Activated naive CD4-positive, alpha-beta T cell treated with anti-CD3 and anti-CD28 coated beads, Interleukin-2, amount 10 ng/mL, durations not matched to agents 7 days and 5 days (primary cell): ENCODE measurements around the gene YY1AP1.
"Not testable (repeated sequence)": the region's sequence is repeated elsewhere in the genome, so short reads cannot be mapped to it uniquely, and the experiment has no call there.

Experiments
- CTCF ChIA-PET: fragments of 350-600 bp; sonication (Branson Sonifier 250); formaldehyde crosslinking; loops from one replicate; lab custom pipeline; 2021; ENCODE audit warnings: antibody characterized with exemption; lab: Charles Lee
- DNase-seq: peaks from one replicate; pipeline ENCODE4 v3.0.0-alpha.2; 2020
- H3K27ac Mint-ChIP-seq: one replicate; pipeline ENCODE4 v1.8.0; 2021; ENCODE audit warnings: mild to moderate bottlenecking, moderate library complexity, mixed read lengths
- H3K27me3 Mint-ChIP-seq: one replicate; pipeline ENCODE4 v1.8.0; 2021; ENCODE audit warnings: mild to moderate bottlenecking, mixed read lengths
- H3K36me3 Mint-ChIP-seq: one replicate; pipeline ENCODE4 v1.8.0; 2021; ENCODE audit warnings: mixed read lengths
- H3K4me1 Mint-ChIP-seq: one replicate; pipeline ENCODE4 v1.8.0; 2021; ENCODE audit warnings: mixed read lengths
- H3K4me3 Mint-ChIP-seq: one replicate; pipeline ENCODE4 v1.8.0; 2021; ENCODE audit warnings: mild to moderate bottlenecking, moderate library complexity, mixed read lengths
- H3K9me3 Mint-ChIP-seq: one replicate; pipeline ENCODE4 v1.8.0; 2021; ENCODE audit warnings: mixed read lengths

The YY1AP1 gene

GRCh38 chr1:155703216-155703615 is 14.6 kb upstream of the YY1AP1 start:
- no peak overlapping the region for H3K4me3 Mint-ChIP-seq
- no peaks in the 10 kb centered on the region for H3K27me3 Mint-ChIP-seq
- H3K9me3 Mint-ChIP-seq, result no peaks in the 10 kb centered on the region
- H3K36me3 Mint-ChIP-seq, result peaks cover 7% of the 10 kb centered on the region
- CTCF ChIA-PET, result no interaction called here
- peaks cover 15% of the 10 kb centered on the region for H3K4me1 Mint-ChIP-seq
- no peak overlapping the region for H3K27ac Mint-ChIP-seq
- DNase-seq, result no peak

- DNase-seq, H3K36me3 Mint-ChIP-seq, H3K4me3 Mint-ChIP-seq, H3K27ac Mint-ChIP-seq, H3K27me3 Mint-ChIP-seq, H3K9me3 Mint-ChIP-seq: not testable (repeated sequence)
- CTCF ChIA-PET, result interaction anchor here (0.7 kb wide), 1 partner anchor 606 kb away, joined by 3 read pairs; no protein-coding TSS in a partner anchor
- H3K4me1 Mint-ChIP-seq, result peaks cover 12% of the 10 kb centered on the region
Measured at GRCh38 chr1:155701675-155702074, 13.1 kb upstream of the YY1AP1 start.

DNA sequence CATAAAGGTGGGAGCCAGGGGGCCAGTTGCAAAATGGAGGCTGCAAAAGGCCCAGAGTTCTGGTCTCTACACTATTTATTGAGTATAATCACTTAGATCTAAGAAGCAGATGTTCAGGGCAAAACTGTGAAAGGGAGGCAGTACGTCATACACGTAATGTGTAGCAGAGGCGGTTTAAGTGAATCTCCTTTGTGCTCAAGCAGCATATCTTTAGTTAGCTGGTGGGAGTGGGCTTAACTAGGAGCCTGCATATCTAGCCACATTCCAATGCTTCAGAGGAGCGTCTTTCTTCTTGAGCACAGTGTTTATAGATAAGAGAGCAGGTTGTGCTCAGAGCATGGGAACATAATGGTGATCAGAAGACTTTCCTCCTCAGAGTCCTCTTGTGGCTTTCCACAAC is 10.5 kb upstream of the YY1AP1 start:
- peaks cover 19% of the 10 kb centered on the region for H3K36me3 Mint-ChIP-seq
- H3K27me3 Mint-ChIP-seq, H3K27ac Mint-ChIP-seq, H3K4me3 Mint-ChIP-seq, CTCF ChIA-PET, H3K9me3 Mint-ChIP-seq, DNase-seq: not testable (repeated sequence)
- peaks cover 25% of the 10 kb centered on the region for H3K4me1 Mint-ChIP-seq

DNA sequence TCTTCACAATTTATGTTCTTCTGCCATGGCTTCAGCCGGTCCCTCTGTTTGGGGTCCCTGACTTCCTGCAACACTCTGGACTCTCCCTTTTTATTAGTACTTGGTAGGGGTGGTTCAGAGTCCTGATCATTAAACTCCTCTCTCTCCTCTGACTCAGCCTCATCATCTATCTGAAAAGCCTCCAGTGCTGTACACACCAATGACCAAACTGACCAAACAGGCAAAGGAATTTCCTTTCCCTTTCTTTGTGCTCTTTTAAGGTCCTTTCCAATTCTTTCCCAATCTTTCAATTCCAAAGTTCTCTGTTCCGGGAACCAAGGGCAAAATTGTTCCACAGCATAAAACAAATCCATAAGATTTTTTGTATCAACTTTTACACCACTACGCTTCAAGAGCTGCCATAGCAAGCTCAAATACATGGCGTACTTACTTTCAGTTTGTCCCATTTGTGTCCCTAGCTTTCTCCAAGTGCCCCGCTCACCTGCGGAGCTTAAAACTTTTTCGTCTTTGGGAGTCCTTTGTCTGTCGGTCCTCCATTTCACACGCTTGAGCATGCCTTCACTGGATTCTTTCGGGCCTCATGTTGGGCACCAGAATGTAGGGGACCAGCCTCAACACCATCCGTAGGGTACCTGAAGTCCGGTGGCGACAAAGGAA is 9.9 kb upstream of the YY1AP1 start:
- DNase-seq, result no peak
- no peak overlapping the region for H3K27ac Mint-ChIP-seq
- H3K4me1 Mint-ChIP-seq, result peaks cover 27% of the 10 kb centered on the region
- CTCF ChIA-PET, result no interaction called here
- H3K9me3 Mint-ChIP-seq, result no peaks in the 10 kb centered on the region
- H3K27me3 Mint-ChIP-seq, result no peaks in the 10 kb centered on the region
- no peak overlapping the region for H3K4me3 Mint-ChIP-seq
- H3K36me3 Mint-ChIP-seq, result peaks cover 22% of the 10 kb centered on the region

- H3K9me3 Mint-ChIP-seq, result not testable (repeated sequence)
- peaks cover 27% of the 10 kb centered on the region for H3K4me1 Mint-ChIP-seq
Measured at GRCh38 chr1:155697616-155698015, 9.0 kb upstream of the YY1AP1 start.

GRCh38 chr1:155697046-155697445 is 8.5 kb upstream of the YY1AP1 start:
- no peak for DNase-seq
- CTCF ChIA-PET, result no interaction called here
- no peaks in the 10 kb centered on the region for H3K27me3 Mint-ChIP-seq
- H3K27ac Mint-ChIP-seq, result no peak overlapping the region
- H3K4me3 Mint-ChIP-seq, result no peak overlapping the region
- no peaks in the 10 kb centered on the region for H3K9me3 Mint-ChIP-seq
- peaks cover 36% of the 10 kb centered on the region for H3K36me3 Mint-ChIP-seq
- peaks cover 25% of the 10 kb centered on the region for H3K4me1 Mint-ChIP-seq

More at GRCh38 chr1:155697616-155698015, 9.0 kb upstream of the YY1AP1 start:
- H3K27me3 Mint-ChIP-seq, DNase-seq, CTCF ChIA-PET, H3K4me3 Mint-ChIP-seq, H3K27ac Mint-ChIP-seq: not testable (repeated sequence)
- peaks cover 30% of the 10 kb centered on the region for H3K36me3 Mint-ChIP-seq

GRCh38 chr1:155696524-155696923 is 8.0 kb upstream of the YY1AP1 start:
- Mint-ChIP-seq H3K27ac (no peak overlapping the region), H3K27me3 (no peaks in the 10 kb centered on the region), H3K4me1 (peaks cover 31% of the 10 kb centered on the region), H3K36me3 (peaks cover 41% of the 10 kb centered on the region), H3K9me3 (peaks cover 5% of the 10 kb centered on the region), H3K4me3 (no peak overlapping the region)
- CTCF ChIA-PET, result no interaction called here
- DNase-seq, result no peak

GRCh38 chr1:155695608-155696007 is 7.0 kb upstream of the YY1AP1 start:
- Mint-ChIP-seq H3K4me3 (no peak overlapping the region), H3K9me3 (peaks cover 6% of the 10 kb centered on the region), H3K27me3 (no peaks in the 10 kb centered on the region), H3K27ac (no peak overlapping the region), H3K36me3 (peaks cover 47% of the 10 kb centered on the region), H3K4me1 (peaks cover 39% of the 10 kb centered on the region)
- CTCF ChIA-PET, result no interaction called here
- DNase-seq, result no peak

DNA sequence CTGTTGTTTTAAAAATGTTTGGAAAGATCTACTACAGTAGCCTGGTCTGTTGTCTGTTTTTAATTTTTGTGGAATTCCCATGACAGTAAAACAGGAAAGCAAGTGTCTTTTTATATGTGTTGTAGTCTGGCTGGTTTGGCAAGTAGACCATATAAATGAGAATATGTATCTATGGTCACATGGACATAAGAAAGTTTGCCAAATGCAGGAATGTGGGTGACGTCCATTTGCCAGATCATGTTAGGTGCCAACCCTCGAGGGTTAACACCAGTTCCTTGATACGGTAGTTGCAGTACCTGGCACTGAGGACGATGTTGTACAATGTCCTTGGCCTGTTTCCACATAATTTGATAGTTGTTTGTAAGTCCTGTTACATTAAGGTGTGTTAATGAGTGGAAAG is 6.5 kb upstream of the YY1AP1 start:
- CTCF ChIA-PET, result no interaction called here
- Mint-ChIP-seq H3K4me3 (no peak overlapping the region), H3K36me3 (peaks cover 49% of the 10 kb centered on the region), H3K4me1 (peaks cover 42% of the 10 kb centered on the region), H3K27ac (no peak overlapping the region), H3K27me3 (no peaks in the 10 kb centered on the region), H3K9me3 (peaks cover 6% of the 10 kb centered on the region)
- no peak for DNase-seq

DNA sequence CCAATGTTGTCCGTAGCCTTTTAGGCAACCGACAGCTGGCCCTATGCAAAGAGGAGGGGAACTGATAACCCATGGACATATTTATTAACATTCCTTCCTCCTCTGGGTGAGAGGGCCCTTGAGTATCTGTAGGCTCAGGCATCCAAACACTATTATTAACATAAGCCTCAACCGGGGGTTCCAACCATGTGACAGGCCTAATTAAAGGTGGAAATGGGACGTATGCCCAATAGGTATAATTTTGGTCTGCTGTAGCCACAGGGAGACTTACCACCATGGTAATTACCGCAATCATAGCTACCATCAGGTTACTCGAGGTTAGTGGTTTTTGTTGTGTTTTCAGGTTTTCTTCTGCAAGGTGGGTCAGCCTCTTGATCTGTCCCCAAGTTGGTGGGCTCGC is 5.6 kb upstream of the YY1AP1 start:
- no peak for DNase-seq
- peaks cover 52% of the 10 kb centered on the region for H3K36me3 Mint-ChIP-seq
- peaks cover 6% of the 10 kb centered on the region for H3K9me3 Mint-ChIP-seq
- H3K27ac Mint-ChIP-seq, result no peak overlapping the region
- no peaks in the 10 kb centered on the region for H3K27me3 Mint-ChIP-seq
- CTCF ChIA-PET, result no interaction called here
- peaks cover 50% of the 10 kb centered on the region for H3K4me1 Mint-ChIP-seq
- H3K4me3 Mint-ChIP-seq, result no peak overlapping the region

GRCh38 chr1:155691992-155692528 is 3.5 kb upstream of the YY1AP1 start:
- Mint-ChIP-seq H3K4me1 (peaks cover 46% of the 10 kb centered on the region), H3K9me3 (peaks cover 6% of the 10 kb centered on the region), H3K36me3 (peaks cover 46% of the 10 kb centered on the region), H3K27ac (no peak overlapping the region), H3K4me3 (no peak overlapping the region), H3K27me3 (peaks cover 7% of the 10 kb centered on the region)
- no peak for DNase-seq
- CTCF ChIA-PET, result no interaction called here

- DNase-seq, result peak; percentile 85
- Mint-ChIP-seq H3K27ac (peak within 1 kb of the TSS; percentile 97), H3K4me3 (peak within 1 kb of the TSS; percentile 97), H3K36me3 (peaks cover 54% of the 10 kb centered on the region), H3K4me1 (peaks cover 54% of the 10 kb centered on the region)
- H3K9me3 Mint-ChIP-seq, CTCF ChIA-PET, H3K27me3 Mint-ChIP-seq: not testable (repeated sequence)
Measured at GRCh38 chr1:155689081-155689607, 570 bp upstream of the YY1AP1 start, which contains the start of gene DAP3. Gene DAP3, plus strand, starts transcription at chr1:155689091. Its CDS starts 20,689 bp downstream, at chr1:155709780.

DNA sequence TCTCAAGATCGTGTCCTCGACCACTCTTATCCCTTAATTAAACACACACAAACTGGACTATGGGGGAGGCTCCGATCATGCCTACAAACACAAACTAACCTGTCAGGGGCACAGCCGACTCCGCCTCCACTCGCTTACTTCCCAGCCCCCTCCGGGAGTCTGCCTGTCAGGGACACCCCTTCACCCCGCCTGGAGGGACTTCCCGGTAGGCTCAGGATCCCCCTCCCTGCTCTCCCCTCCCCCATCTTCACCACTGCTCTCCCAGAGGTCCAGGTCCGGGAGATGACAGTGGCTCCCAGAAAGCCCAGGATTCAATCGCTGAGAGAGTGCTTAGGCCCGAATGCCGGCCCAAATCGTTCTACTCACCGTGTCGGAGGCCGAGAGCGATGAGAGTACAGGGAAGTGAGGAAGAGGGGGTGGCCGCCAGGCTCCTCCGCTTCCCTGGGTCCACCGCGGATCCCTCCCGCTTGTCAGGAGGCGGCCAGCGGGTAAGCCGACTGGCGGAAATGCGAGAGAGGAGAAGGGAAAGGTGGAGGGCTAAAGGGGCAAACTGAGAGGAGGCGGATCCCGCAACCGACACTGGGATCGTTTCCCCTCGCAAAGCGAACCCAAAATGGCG is 760 bp downstream of the YY1AP1 start:
- Mint-ChIP-seq H3K36me3 (peaks cover 53% of the 10 kb centered on the region), H3K4me1 (peaks cover 61% of the 10 kb centered on the region), H3K4me3 (peak overlapping the region; percentile 97), H3K27ac (peak overlapping the region; percentile 97)
- DNase-seq, H3K9me3 Mint-ChIP-seq, CTCF ChIA-PET, H3K27me3 Mint-ChIP-seq: not testable (repeated sequence)

GRCh38 chr1:155681776-155682175 is 6.8 kb downstream of the YY1AP1 start:
- Mint-ChIP-seq H3K27me3 (no peaks in the 10 kb centered on the region), H3K4me1 (peaks cover 44% of the 10 kb centered on the region), H3K36me3 (peaks cover 60% of the 10 kb centered on the region), H3K27ac (no peak overlapping the region), H3K4me3 (no peak overlapping the region), H3K9me3 (no peaks in the 10 kb centered on the region)
- CTCF ChIA-PET, result interaction anchor here (0.7 kb wide), 1 partner anchor 303 kb away, joined by 4 read pairs; no protein-coding TSS in a partner anchor
- DNase-seq, result no peak
